Gastrocnemius medialis (tissue), 4 donors: ENCODE results near the gene RETREG3. TPM values are rescaled to one million over a fixed set of nuclear protein-coding genes. Genes with fewer than 3 reads are reported as not detected.
"Not testable (repeated sequence)": the region's sequence is repeated elsewhere in the genome, so short reads cannot be mapped to it uniquely, and the experiment has no call there.

Experiments
- ATAC-seq, 2 donors: fragments of 150-250 bp; one replicate each; pipeline ENCODE4 v1.9.1; 2016
- DNase-seq, 2 donors: peaks; one replicate each; pipeline ENCODE4 v3.0.0-alpha.2; 2019
- H3K27ac ChIP-seq, 4 donors: fragments of 200-600 bp; sonication (generic); 1 replicate in 1 of 4; 2 replicates in 3 of 4; pipeline ENCODE4 v1.5.1; 2016 to 2018; ENCODE audit warnings: mild to moderate bottlenecking in 2 of 4, moderate library complexity in 1 of 4
- H3K27me3 ChIP-seq, 3 donors: fragments of 200-600 bp; sonication (generic) in 2 of 3; 1 replicate in 1 of 3; 2 replicates in 2 of 3; pipeline versions ENCODE4 v1.5.1 to v1.6.0; 2016 to 2019; ENCODE audit warnings: mild to moderate bottlenecking in 1 of 3, moderate library complexity in 1 of 3
- H3K36me3 ChIP-seq, 2 donors: fragments of 200-600 bp; sonication (generic) in 1 of 2; one replicate each; pipeline ENCODE4 v1.5.1; 2017 to 2018
- H3K4me1 ChIP-seq, 2 donors: fragments of 200-600 bp; sonication (generic) in 1 of 2; one replicate each; pipeline ENCODE4 v1.5.1; 2016 to 2017; ENCODE audit warnings: mild to moderate bottlenecking in 2 of 2
- H3K4me3 ChIP-seq, 4 donors: fragments of 200-600 bp; sonication (generic) in 3 of 4; 1 replicate in 1 of 4; 2 replicates in 3 of 4; pipeline ENCODE4 v1.5.1; 2016 to 2019; ENCODE audit warnings: mild to moderate bottlenecking in 2 of 4
- H3K9me3 ChIP-seq, 3 donors: fragments of 200-600 bp; sonication (generic) in 2 of 3; 1 replicate in 1 of 3; 2 replicates in 2 of 3; pipeline ENCODE4 v1.5.1; 2016 to 2019
- POLR2A ChIP-seq, 2 donors: fragments of 450-650 bp; IDR thresholded peaks; one replicate each; pipeline ENCODE4 v1.6.1; 2017; ENCODE audit warnings: antibody characterized with exemption in 2 of 2, mild to moderate bottlenecking in 2 of 2, moderate library complexity in 2 of 2
- in situ Hi-C, 4 donors: fragments of 200-750 bp; cut with MboI; loops; one replicate each; pipeline versions ENCODE4 v1.15.0 to v1.8.0; 2017; ENCODE audit warnings: low sequenced_read_pairs in 4 of 4
- intact Hi-C: fragments of 100-400 bp; cut with DNase I; formaldehyde crosslinking; loops from one replicate; pipeline ENCODE4 v1.15.1; 2023; ENCODE audit warnings: low total_unique reads
- total RNA-seq, 4 donors: library from RNA; depleted of rRNA; stranded (reverse); fragments of >200 nt; gene quantifications; one replicate each; pipeline versions ENCODE4 v1.1.0 to v1.2.3, GENCODE V29; 2016
- TF ChIP-seq, protein P1 (sequence below), 5 experiments: fragments of 450-650 bp in 3 of 5; fragments of 200-600 bp in 2 of 5; sonication (generic) in 2 of 5; IDR thresholded peaks in 4 of 5; conservative IDR thresholded peaks in 1 of 5; 1 replicate in 4 of 5; 2 replicates in 1 of 5; pipeline ENCODE4 v1.5.1; 2016 to 2019; ENCODE audit warnings: antibody characterized with exemption in 5 of 5, mild to moderate bottlenecking in 3 of 5, moderate library complexity in 3 of 5

RETREG3 gene
- total RNA-seq, 4 donors from 2014 or later: 50.7 to 65.5 (median 60.5) TPM

DNA sequence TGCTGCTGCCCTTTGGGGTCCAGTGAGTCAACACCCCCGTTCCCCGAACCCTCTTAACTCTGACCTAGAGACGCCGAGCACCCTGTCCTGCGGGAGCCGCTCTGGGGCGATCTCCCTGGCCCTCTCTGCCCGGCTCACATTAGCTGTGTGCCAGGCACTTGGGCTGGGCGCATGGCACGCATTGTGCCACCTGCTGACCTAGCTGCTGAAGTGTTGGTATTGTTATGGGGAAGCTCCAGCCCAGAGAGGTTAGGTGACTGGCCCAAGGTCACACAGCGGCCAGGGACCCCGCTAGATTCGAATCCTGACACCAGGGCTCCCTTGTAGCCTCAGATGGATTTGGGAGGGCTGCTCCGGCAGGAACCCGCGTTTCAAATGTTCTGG is 55.3 kb downstream of the RETREG3 start:
- Histone ChIP-seq H3K4me1 (peaks cover 13 to 18% of the 10 kb centered on the region in 2 donors), H3K4me3 (peak overlapping the region; percentile 73 to 97 (median 94)), H3K27ac (peak overlapping the region; percentile 87 to 91 (median 90)), H3K9me3 (no peaks in the 10 kb centered on the region), H3K36me3 (no peaks in the 10 kb centered on the region), H3K27me3 (no peaks in the 10 kb centered on the region)
- no peak for TF ChIP-seq POLR2A (IDR thresholded peaks at IDR 0.05)
- TF ChIP-seq, protein P1, sequence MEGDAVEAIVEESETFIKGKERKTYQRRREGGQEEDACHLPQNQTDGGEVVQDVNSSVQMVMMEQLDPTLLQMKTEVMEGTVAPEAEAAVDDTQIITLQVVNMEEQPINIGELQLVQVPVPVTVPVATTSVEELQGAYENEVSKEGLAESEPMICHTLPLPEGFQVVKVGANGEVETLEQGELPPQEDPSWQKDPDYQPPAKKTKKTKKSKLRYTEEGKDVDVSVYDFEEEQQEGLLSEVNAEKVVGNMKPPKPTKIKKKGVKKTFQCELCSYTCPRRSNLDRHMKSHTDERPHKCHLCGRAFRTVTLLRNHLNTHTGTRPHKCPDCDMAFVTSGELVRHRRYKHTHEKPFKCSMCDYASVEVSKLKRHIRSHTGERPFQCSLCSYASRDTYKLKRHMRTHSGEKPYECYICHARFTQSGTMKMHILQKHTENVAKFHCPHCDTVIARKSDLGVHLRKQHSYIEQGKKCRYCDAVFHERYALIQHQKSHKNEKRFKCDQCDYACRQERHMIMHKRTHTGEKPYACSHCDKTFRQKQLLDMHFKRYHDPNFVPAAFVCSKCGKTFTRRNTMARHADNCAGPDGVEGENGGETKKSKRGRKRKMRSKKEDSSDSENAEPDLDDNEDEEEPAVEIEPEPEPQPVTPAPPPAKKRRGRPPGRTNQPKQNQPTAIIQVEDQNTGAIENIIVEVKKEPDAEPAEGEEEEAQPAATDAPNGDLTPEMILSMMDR (IDR thresholded peaks at IDR 0.05 in 4 of 5, conservative IDR thresholded peaks at IDR 0.05 in 1 of 5): no peak
- ATAC-seq (peak; percentile 12 to 32), DNase-seq (no peak)
- intact Hi-C loops: loop anchor here (2.0 kb wide), 1 partner anchor 17 kb away; the partner anchor contains the start of gene NAGLU
- in situ Hi-C loops: no loop called here

DNA sequence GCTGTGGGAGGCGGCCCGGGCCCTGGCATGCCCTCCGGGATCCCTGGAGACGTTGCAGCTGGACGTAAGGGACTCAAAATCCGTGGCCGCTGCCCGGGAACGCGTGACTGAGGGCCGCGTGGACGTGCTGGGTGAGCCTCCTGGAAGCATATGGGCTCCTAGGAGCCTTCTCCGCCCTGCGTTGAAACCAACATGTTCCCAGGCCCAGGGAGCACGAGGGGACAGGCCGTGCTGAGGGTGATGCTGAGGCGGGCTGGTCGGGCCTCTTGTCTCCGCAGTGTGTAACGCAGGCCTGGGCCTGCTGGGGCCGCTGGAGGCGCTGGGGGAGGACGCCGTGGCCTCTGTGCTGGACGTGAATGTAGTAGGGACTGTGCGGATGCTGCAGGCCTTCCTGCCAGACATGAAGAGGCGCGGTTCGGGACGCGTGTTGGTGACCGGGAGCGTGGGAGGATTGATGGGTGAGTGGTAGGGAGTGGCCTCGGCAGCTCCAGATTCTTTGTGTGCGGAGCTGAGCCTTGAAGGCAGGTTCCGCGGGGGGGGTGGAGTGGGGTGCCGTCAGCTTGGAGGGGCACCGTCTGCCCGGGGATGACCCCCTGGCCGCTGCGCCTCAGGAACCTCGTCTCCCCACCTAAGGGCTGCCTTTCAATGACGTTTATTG is 55.9 kb downstream of the RETREG3 start:
- peaks cover 13 to 21% of the 10 kb centered on the region in 2 donors for H3K4me1 ChIP-seq
- TF ChIP-seq POLR2A (IDR thresholded peaks at IDR 0.05): no peak
- TF ChIP-seq, protein P1 (IDR thresholded peaks at IDR 0.05 in 4 of 5, conservative IDR thresholded peaks at IDR 0.05 in 1 of 5): no peak
- ATAC-seq (no peak), DNase-seq (no peak)
- no peaks in the 10 kb centered on the region for H3K36me3 ChIP-seq
- in situ Hi-C loops: no loop called here
- no peaks in the 10 kb centered on the region for H3K9me3 ChIP-seq
- peak overlapping the region in 3 of 4 donors; percentile 89 to 91 (median 90) for H3K27ac ChIP-seq
- peak overlapping the region in 2 of 4 donors; percentile 73 to 97 for H3K4me3 ChIP-seq
- intact Hi-C loops: no loop called here
- H3K27me3 ChIP-seq: no peaks in the 10 kb centered on the region

DNA sequence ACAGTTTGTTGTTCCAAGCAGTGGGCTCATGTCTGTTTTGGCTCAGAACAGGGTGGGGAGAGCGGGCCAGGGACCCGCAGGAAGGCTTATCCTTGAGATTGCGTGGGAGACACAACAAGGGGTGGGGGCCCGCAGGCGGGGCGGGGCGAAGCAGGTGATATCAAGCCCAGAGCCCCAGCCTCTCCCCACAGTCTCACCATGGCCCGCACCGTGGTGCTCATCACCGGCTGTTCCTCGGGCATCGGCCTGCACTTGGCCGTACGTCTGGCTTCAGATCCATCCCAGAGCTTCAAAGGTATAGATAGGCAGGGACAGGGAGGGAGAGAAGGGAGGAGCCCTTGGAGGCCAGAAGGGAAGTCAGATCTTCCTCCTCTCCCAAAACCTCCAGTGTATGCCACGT is 56.4 kb downstream of the RETREG3 start, which contains the start of gene HSD17B1:
TSS of gene HSD17B1 (plus strand) at position 188 of the 400 bp plus-strand sequence. CDS start at position 199, 11 bp downstream.
- ATAC-seq, H3K36me3 ChIP-seq, DNase-seq, in situ Hi-C loops, intact Hi-C loops, H3K9me3 ChIP-seq, H3K27me3 ChIP-seq: not testable (repeated sequence)
- H3K4me3 ChIP-seq: peak within 1 kb of the TSS; percentile 73 to 97 (median 94)
- H3K4me1 ChIP-seq: peaks cover 13 to 21% of the 10 kb centered on the region in 2 donors
- H3K27ac ChIP-seq: peak within 1 kb of the TSS; percentile 87 to 91 (median 90)

DNA sequence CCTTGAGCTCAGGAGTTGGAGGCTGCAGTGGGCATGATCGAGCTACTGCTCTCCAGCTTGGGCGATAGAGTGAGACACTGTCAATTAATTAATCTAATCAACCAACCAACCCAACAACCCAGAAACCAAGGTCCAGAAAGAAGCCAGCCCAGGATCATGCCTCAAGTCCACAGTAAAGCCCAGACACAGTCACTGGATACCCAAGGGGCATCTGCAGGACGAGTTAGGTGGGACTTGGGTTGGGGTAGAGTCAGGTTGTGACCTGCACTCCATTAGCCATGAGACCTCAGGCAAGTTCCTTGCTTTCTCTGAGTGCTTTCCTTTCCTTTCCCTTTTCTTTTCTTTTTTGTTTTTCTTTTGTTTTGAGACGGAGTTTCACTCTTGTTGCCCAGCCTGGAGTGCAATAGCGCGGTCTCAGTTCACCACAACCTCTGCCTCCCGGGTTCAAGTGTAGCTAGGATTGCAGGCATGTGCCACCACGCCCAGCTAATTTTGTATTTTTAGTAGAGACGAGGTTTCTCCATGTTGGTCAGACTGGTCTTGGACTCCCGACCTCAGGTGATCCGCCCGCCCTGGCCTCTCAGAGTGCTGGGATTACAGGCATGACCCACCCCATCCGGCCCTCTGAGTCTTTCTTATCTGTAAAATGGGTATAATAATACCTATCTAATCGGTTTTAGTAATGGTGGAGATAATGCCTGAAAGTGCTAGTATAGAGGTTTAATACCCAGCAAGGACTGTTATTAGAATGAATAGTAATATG is 60.0 kb downstream of the RETREG3 start:
- in situ Hi-C loops (no loop called here), intact Hi-C loops (no loop called here)
- DNase-seq: no peak
- H3K9me3 ChIP-seq: no peaks in the 10 kb centered on the region
- no peak for ATAC-seq
- H3K27ac ChIP-seq: no peak overlapping the region
- H3K27me3 ChIP-seq: no peaks in the 10 kb centered on the region
- H3K4me1 ChIP-seq: peaks cover 4 to 12% of the 10 kb centered on the region in 2 donors
- H3K4me3 ChIP-seq: no peak overlapping the region
- no peaks in the 10 kb centered on the region for H3K36me3 ChIP-seq
- TF ChIP-seq, protein P1 (IDR thresholded peaks at IDR 0.05 in 4 of 5, conservative IDR thresholded peaks at IDR 0.05 in 1 of 5): no peak
- TF ChIP-seq POLR2A (IDR thresholded peaks at IDR 0.05): no peak
